Ishikawa (cell line): ENCODE results near the gene GRIN2A.

Experiments used
- EGR1 ChIP-seq: IDR thresholded peaks from 2 replicates; pipeline ENCODE4 v1.6.1; 2012
- EP300 ChIP-seq: IDR thresholded peaks from 2 replicates; pipeline ENCODE4 v1.6.1; 2012; ENCODE audit warnings: borderline replicate concordance
- NFIC ChIP-seq: IDR thresholded peaks from 2 replicates; pipeline ENCODE4 v1.6.1; 2012
- RAD21 ChIP-seq: IDR thresholded peaks from 2 replicates; pipeline ENCODE4 v1.6.1; 2012; ENCODE audit warnings: low read depth
- TAF1 ChIP-seq: IDR thresholded peaks from 2 replicates; pipeline ENCODE4 v1.6.1; 2012; ENCODE audit warnings: low read depth, mild to moderate bottlenecking
- TCF12 ChIP-seq: IDR thresholded peaks from 2 replicates; pipeline ENCODE4 v1.6.1; 2012; ENCODE audit warnings: low read depth
- USF1 ChIP-seq: IDR thresholded peaks from 2 replicates; pipeline ENCODE4 v1.6.1; 2012
- YY1 ChIP-seq: IDR thresholded peaks from 2 replicates; pipeline ENCODE4 v1.6.1; 2012; ENCODE audit warnings: low read depth
- TF ChIP-seq, protein P1 (sequence below): IDR thresholded peaks from 2 replicates; pipeline ENCODE4 v1.6.1; 2012; ENCODE audit warnings: low read depth, mild to moderate bottlenecking

DNA sequence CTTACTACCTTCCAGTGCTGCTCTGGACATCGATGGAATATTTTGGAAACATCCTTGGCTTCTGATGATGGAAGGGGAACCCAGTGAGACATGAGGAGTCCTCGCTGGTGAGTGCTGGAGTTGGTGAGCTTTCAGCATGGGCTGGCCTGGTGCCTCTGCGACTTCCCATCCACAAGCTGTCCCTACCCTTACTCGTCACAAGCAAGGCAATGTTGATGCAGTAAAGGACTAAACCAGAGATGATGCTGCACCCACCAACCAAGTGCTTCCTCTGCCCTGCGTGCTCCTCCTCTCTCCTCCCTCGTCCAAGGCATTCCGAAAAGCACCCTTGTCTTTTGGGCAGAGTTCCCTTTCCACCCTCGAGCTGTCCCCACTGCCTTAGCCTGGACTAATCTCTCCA, 154.7 kb downstream of the GRIN2A start:
- no peak for TF ChIP-seq EP300
- TF ChIP-seq RAD21 = no peak
- TF ChIP-seq YY1 = no peak
- no peak for TF ChIP-seq TAF1
- no peak for TF ChIP-seq NFIC
- no peak for TF ChIP-seq EGR1
- TF ChIP-seq TCF12 = no peak
- TF ChIP-seq, protein P1, sequence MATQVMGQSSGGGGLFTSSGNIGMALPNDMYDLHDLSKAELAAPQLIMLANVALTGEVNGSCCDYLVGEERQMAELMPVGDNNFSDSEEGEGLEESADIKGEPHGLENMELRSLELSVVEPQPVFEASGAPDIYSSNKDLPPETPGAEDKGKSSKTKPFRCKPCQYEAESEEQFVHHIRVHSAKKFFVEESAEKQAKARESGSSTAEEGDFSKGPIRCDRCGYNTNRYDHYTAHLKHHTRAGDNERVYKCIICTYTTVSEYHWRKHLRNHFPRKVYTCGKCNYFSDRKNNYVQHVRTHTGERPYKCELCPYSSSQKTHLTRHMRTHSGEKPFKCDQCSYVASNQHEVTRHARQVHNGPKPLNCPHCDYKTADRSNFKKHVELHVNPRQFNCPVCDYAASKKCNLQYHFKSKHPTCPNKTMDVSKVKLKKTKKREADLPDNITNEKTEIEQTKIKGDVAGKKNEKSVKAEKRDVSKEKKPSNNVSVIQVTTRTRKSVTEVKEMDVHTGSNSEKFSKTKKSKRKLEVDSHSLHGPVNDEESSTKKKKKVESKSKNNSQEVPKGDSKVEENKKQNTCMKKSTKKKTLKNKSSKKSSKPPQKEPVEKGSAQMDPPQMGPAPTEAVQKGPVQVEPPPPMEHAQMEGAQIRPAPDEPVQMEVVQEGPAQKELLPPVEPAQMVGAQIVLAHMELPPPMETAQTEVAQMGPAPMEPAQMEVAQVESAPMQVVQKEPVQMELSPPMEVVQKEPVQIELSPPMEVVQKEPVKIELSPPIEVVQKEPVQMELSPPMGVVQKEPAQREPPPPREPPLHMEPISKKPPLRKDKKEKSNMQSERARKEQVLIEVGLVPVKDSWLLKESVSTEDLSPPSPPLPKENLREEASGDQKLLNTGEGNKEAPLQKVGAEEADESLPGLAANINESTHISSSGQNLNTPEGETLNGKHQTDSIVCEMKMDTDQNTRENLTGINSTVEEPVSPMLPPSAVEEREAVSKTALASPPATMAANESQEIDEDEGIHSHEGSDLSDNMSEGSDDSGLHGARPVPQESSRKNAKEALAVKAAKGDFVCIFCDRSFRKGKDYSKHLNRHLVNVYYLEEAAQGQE = no peak
- no peak for TF ChIP-seq USF1
